Liver (tissue), 9 donors: ENCODE measurements around the gene DUOXA2. TPM values are rescaled to one million over a fixed set of nuclear protein-coding genes. Genes with fewer than 3 reads are reported as not detected.

ENCODE experiments used
- DNase-seq: peaks from one replicate; pipeline ENCODE4 v3.0.0-alpha.2; 2017; ENCODE audit warnings: low spot score
- H3K27ac ChIP-seq, 2 donors: one replicate each; pipeline ENCODE4 v1.7.0; 2013; ENCODE audit warnings: inconsistent platforms in 2 of 2, low read length in 2 of 2, control low read depth in 1 of 2, low read depth in 1 of 2, mild to moderate bottlenecking in 1 of 2
- H3K27me3 ChIP-seq, 4 donors: one replicate each; pipeline versions ENCODE4 v1.6.1 to v1.7.0; 2013; ENCODE audit warnings: low read length in 3 of 4, inconsistent platforms in 1 of 4, mild to moderate bottlenecking in 1 of 4, moderate library complexity in 1 of 4; ENCODE audit not compliant: control insufficient read depth in 4 of 4, insufficient read depth in 4 of 4
- H3K36me3 ChIP-seq, 4 donors: one replicate each; pipeline versions ENCODE4 v1.6.1 to v1.7.0; 2013; ENCODE audit warnings: low read length in 3 of 4, mild to moderate bottlenecking in 3 of 4, low read depth in 1 of 4, moderate library complexity in 1 of 4; ENCODE audit not compliant: control insufficient read depth in 4 of 4, insufficient read depth in 3 of 4
- H3K4me1 ChIP-seq, 4 donors: one replicate each; pipeline versions ENCODE4 v1.6.1 to v1.7.0; 2013; ENCODE audit warnings: low read length in 3 of 4, mild to moderate bottlenecking in 3 of 4, moderate library complexity in 1 of 4; ENCODE audit not compliant: control insufficient read depth in 4 of 4, insufficient read depth in 4 of 4
- H3K4me3 ChIP-seq, 3 donors: one replicate each; pipeline versions ENCODE4 v1.6.1 to v1.7.0; 2013; ENCODE audit warnings: low read length in 3 of 3, control low read depth in 1 of 3, low read depth in 1 of 3, mild to moderate bottlenecking in 1 of 3
- H3K9ac ChIP-seq, 2 donors: one replicate each; pipeline ENCODE4 v1.7.0; 2013; ENCODE audit warnings: low read length in 2 of 2, mild to moderate bottlenecking in 2 of 2, moderate library complexity in 2 of 2, control low read depth in 1 of 2, low read depth in 1 of 2
- H3K9me3 ChIP-seq, 4 donors: one replicate each; pipeline versions ENCODE4 v1.6.1 to v1.7.0; 2013; ENCODE audit warnings: low read length in 3 of 4; ENCODE audit not compliant: control insufficient read depth in 4 of 4
- ATF3 ChIP-seq: IDR thresholded peaks from 2 replicates; pipeline ENCODE4 v1.6.1; 2016; ENCODE audit warnings: antibody characterized with exemption
- CTCF ChIP-seq: fragments of 150-350 bp; IDR thresholded peaks from 2 replicates; pipeline ENCODE4 v1.5.1; 2017; ENCODE audit warnings: improper control_type of control experiment, low read depth, low read length; ENCODE audit not compliant: missing input control
- EGR1 ChIP-seq, 2 donors: IDR thresholded peaks; 2 replicates each; pipeline ENCODE4 v1.6.1; 2016 to 2018; ENCODE audit warnings: antibody characterized with exemption in 2 of 2, low read depth in 2 of 2
- FOXA1 ChIP-seq: IDR thresholded peaks from 2 replicates; pipeline ENCODE4 v1.6.1; 2016; ENCODE audit warnings: antibody characterized with exemption
- FOXA2 ChIP-seq: IDR thresholded peaks from 2 replicates; pipeline ENCODE4 v1.6.1; 2016; ENCODE audit warnings: antibody characterized with exemption
- GABPA ChIP-seq, 2 donors: IDR thresholded peaks in 1 of 2; conservative IDR thresholded peaks in 1 of 2; 2 replicates each; pipeline ENCODE4 v1.6.1; 2016; ENCODE audit warnings: antibody characterized with exemption in 2 of 2, mild to moderate bottlenecking in 1 of 2, moderate library complexity in 1 of 2
- HNF4A ChIP-seq, 2 donors: conservative IDR thresholded peaks; 2 replicates each; pipeline ENCODE4 v1.6.1; 2016; ENCODE audit warnings: antibody characterized with exemption in 2 of 2, mild to moderate bottlenecking in 2 of 2
- HNF4G ChIP-seq: IDR thresholded peaks from 2 replicates; pipeline ENCODE4 v1.6.1; 2016; ENCODE audit warnings: antibody characterized with exemption
- JUND ChIP-seq, 2 donors: IDR thresholded peaks; 2 replicates each; pipeline ENCODE4 v1.6.1; 2016; ENCODE audit warnings: antibody characterized with exemption in 2 of 2
- MAX ChIP-seq: IDR thresholded peaks from 2 replicates; pipeline ENCODE4 v1.6.1; 2016; ENCODE audit warnings: antibody characterized with exemption
- NR2F2 ChIP-seq: IDR thresholded peaks from 2 replicates; pipeline ENCODE4 v1.6.1; 2016; ENCODE audit warnings: antibody characterized with exemption
- RAD21 ChIP-seq, 2 donors: IDR thresholded peaks; 2 replicates each; pipeline ENCODE4 v1.6.1; 2016; ENCODE audit warnings: antibody characterized with exemption in 2 of 2, mild to moderate bottlenecking in 2 of 2
- REST ChIP-seq: IDR thresholded peaks from 2 replicates; pipeline ENCODE4 v1.6.1; 2016; ENCODE audit warnings: antibody characterized with exemption, mild to moderate bottlenecking
- RXRA ChIP-seq, 2 donors: IDR thresholded peaks; 2 replicates each; pipeline ENCODE4 v1.6.1; 2017 to 2018; ENCODE audit warnings: antibody characterized with exemption in 2 of 2, mild to moderate bottlenecking in 1 of 2
- SP1 ChIP-seq: IDR thresholded peaks from 2 replicates; pipeline ENCODE4 v1.6.1; 2018; ENCODE audit warnings: antibody characterized with exemption, mild to moderate bottlenecking
- TAF1 ChIP-seq: conservative IDR thresholded peaks from 2 replicates; pipeline ENCODE4 v1.6.1; 2016; ENCODE audit warnings: antibody characterized with exemption, mild to moderate bottlenecking
- YY1 ChIP-seq: IDR thresholded peaks from 2 replicates; pipeline ENCODE4 v1.6.1; 2016; ENCODE audit warnings: antibody characterized with exemption, mild to moderate bottlenecking
- ZBTB33 ChIP-seq: IDR thresholded peaks from 2 replicates; pipeline ENCODE4 v1.6.1; 2016; ENCODE audit warnings: antibody characterized with exemption
- whole genome bisulfite sequencing: extraction: QIAGEN DNeasy Blood & Tissue Kit; methylation state at CpG from one replicate; pipeline ENCODE4 v1.1.7; 2013; 5-methylcytosine and 5-hydroxymethylcytosine counted together
- polyA plus RNA-seq, 2 donors: library from polyadenylated mRNA; stranded (reverse) in 1 of 2; unstranded in 1 of 2; fragments of 200-250 nt in 1 of 2; fragments of >200 nt in 1 of 2; fragmentation: Nextera tagmentation in 1 of 2; extraction: Ambion mirVana in 1 of 2; gene quantifications; one replicate each; pipeline versions ENCODE4 v1.2.1 to v1.2.3, GENCODE V29; 2013 to 2015
- total RNA-seq, 2 donors: library from RNA; depleted of rRNA; stranded (reverse); fragments of >200 nt; gene quantifications; one replicate each; pipeline ENCODE4 v1.2.3, GENCODE V29; 2014
- donor health status: healthy.
- donor health status: healthy.
- donor health status: healthy.
- donor health status: healthy.
- donor health status: healthy.

DUOXA2 gene
- total and polyA plus RNA-seq, 4 donors = 0.07 TPM; not detected in 3

GRCh38 chr15:45129651-45130129, 15.6 kb downstream of the DUOXA2 start, which contains the start of the genes DUOX1 and DUOXA1:
Gene DUOX1, plus strand, starts transcription at chr15:45129994. Its CDS starts 1,973 bp downstream, at chr15:45131967.
Gene DUOXA1, minus strand, starts transcription at chr15:45129879. Its CDS starts 6,865 bp downstream, at chr15:45123014.
- no peak within 1 kb of the TSS for H3K27ac ChIP-seq
- H3K9ac ChIP-seq = no peak within 1 kb of the TSS
- no peaks in the 10 kb centered on the region for H3K36me3 ChIP-seq
- TF ChIP-seq HNF4G (no peak), JUND (IDR thresholded peaks at IDR 0.05) (no peak), RAD21 (IDR thresholded peaks at IDR 0.05) (no peak), SP1 (no peak), GABPA (IDR thresholded peaks at IDR 0.05 in 1 of 2, conservative IDR thresholded peaks at IDR 0.05 in 1 of 2) (no peak), HNF4A (conservative IDR thresholded peaks at IDR 0.05) (no peak), NR2F2 (no peak), MAX (no peak), ZBTB33 (no peak), YY1 (no peak), FOXA1 (no peak), CTCF (no peak), REST (no peak), EGR1 (IDR thresholded peaks at IDR 0.05; ENCODE audit: low read depth in 2 of 2) (no peak), ATF3 (no peak), FOXA2 (no peak), TAF1 (no peak), RXRA (IDR thresholded peaks at IDR 0.05) (no peak)
- H3K4me1 ChIP-seq = peaks cover 0 to 3% (median under 1%) of the 10 kb centered on the region in 4 donors
- WGBS = 15% methylated on average over 46 of the region's 46 CpGs
- no peaks in the 10 kb centered on the region for H3K9me3 ChIP-seq
- peak within 1 kb of the TSS in 1 of 3 donors; percentile 4 for H3K4me3 ChIP-seq
- DNase-seq = no peak
- H3K27me3 ChIP-seq = peaks cover 0 to 12% (median 3%) of the 10 kb centered on the region in 4 donors
